ENCODE data around the gene PLA2G2F.

DNA sequence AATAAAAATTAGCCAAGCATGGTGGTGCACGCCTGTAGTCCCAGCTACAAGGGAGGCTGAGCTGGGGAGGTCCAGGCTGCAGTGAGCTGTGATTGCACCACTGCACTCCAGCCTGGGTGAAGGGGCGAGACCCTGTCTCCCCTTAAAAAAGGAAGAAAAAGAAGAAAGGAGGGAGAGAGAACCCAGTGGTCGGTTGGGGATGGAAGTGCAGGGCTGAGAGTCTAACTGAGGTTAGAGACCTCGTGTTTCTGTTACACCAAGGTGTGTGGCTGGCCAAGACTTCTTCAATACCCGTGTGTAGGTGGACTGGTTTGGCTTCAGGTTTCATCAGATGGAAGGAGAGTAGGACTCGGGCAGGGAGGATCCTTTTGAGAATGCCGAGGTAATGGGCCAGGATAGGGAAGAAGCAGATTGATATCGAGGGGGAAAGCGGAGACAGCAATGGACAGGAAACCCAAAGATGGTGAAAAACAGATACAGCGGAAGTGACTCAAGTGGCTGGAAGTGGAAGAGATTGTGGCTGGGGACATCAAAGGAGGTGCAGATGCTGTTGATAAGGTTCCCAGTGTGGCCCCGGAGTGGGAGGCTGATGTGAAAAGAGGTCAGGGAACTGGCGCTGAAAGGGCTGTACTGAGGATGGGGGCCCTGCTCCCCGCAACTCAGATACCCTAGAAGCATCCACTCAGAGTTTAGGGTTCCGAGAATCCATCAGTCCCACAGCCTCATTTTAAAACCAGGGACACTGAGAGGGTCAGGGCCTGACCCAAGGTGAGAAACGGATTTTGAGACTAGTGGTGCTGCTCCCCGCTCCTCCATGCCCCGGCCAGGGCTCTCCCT lies 46.1 kb downstream of the PLA2G2F start:
- TF ChIP-seq POLR2A (IDR thresholded peaks at IDR 0.05), result no peak
- TF ChIP-seq, protein P1, sequence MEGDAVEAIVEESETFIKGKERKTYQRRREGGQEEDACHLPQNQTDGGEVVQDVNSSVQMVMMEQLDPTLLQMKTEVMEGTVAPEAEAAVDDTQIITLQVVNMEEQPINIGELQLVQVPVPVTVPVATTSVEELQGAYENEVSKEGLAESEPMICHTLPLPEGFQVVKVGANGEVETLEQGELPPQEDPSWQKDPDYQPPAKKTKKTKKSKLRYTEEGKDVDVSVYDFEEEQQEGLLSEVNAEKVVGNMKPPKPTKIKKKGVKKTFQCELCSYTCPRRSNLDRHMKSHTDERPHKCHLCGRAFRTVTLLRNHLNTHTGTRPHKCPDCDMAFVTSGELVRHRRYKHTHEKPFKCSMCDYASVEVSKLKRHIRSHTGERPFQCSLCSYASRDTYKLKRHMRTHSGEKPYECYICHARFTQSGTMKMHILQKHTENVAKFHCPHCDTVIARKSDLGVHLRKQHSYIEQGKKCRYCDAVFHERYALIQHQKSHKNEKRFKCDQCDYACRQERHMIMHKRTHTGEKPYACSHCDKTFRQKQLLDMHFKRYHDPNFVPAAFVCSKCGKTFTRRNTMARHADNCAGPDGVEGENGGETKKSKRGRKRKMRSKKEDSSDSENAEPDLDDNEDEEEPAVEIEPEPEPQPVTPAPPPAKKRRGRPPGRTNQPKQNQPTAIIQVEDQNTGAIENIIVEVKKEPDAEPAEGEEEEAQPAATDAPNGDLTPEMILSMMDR (IDR thresholded peaks at IDR 0.05), result no peak
